Stimulated activated CD4-positive, alpha-beta T cell treated with anti-CD3 and anti-CD28 coated beads, Interleukin-4, amount 100 ng/mL, for 24 hours (primary cell): ENCODE measurements around the gene GNAS-AS1.

Experiments
- DNase-seq: peaks from one replicate; pipeline ENCODE4 v3.0.0-alpha.2; 2020

Gene GNAS-AS1

DNA sequence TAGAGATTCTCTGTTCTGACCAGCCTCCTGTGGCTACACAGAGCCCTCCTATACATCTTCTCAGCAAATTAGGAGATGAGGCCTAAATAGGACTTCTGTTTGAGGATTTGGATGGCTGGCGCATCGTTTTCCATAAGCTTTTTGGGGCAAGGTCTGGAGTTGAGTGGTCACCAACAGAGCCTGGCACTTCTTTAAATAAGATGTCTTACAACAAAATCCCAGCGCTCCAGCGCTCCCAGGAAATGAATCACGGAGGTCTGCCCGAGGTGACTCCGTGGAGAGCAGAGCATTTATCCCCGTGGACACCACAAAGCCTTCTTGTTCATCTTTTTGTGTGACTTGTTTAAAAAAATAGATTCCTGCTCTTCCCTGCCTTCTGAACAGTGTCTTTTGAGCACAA lies 75.3 kb downstream of the GNAS-AS1 start:
- DNase-seq = no peak

DNA sequence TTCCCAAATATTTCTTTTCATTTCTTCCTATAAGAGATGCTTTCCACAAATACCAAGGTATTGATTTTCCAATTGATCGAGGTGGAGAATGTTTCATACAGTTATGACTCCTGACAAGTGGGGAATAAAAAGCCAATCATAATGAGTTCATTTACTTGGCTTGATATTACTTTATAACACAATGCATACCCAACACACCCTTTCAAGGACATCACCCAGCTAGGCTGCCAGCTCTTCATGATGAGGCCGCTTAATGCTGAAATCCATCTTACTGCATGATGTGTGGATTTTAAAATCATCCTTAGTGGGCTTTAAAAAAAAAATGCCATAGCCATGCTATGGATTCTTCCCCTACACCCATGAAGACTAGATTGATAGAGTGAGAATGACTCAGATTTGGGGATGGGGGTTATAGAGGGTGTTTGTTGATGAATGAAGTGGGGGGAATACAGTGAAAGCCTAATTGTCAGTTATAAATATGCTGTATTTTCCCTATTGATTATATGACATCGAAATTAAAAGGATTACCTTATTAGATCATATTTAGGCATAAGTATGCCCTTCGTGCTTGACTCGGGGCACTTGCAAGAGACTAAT lies 75.9 kb downstream of the GNAS-AS1 start:
- no peak for DNase-seq

DNA sequence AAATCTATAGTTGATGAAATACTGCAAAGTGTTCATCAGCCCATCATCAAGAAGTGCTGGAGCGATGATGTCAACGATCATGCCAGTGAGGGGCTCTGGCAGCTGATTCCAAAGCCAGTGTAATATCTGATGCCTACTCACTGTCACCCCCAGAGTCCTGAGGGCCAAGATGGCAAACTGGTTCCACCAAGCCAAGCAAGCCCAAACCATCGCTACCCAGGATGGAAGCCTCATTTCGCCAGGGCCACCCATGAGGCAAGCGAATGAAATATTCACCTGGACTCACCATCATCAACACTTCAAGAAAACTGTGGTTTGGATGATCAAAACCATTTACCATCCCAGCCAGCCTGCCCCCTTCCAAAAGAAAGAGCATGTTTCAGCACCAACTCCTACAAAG lies 76.5 kb downstream of the GNAS-AS1 start:
- no peak for DNase-seq

DNA sequence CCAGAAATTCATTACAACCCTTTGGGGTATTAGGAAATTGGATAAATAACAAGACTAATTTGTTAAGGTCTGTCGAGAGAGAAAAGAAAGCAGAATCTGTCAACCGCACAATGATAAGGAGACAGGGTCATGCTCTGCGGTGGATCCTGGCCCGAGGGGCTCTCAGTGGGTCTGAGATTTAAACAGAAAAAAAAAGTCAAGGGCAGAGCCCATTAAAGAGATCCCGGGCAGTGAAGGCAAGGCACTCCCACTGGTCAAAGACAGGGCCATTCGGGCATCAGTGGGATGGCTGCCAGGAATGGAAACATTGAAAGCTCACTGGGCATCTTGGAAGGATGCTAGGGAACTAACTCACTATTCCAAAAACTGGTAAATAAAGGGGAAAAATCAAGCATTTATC lies 77.9 kb downstream of the GNAS-AS1 start:
- DNase-seq = no peak
